Measurements from ENCODE around the gene MYPOP. TPM values are rescaled to one million over a fixed set of nuclear protein-coding genes. Genes with fewer than 3 reads are reported as not detected.
A peak's percentile ranks its signal among the peaks of the same experiment; 100 is the strongest.

The MYPOP gene
- total and polyA plus RNA-seq, 11 donors: 7.9 to 16.0 (median 9.8) TPM

- intact Hi-C loops (cut with DNase I): loop anchor here in 3 of 10 donors (2.0 to 5.0 kb wide), 5 partner anchors 16 to 114 kb away; partner anchors contain the start of genes IRF2BP1 (in 2 of the 3) and CCDC61 (in 1 of the 3)
These were observed 525 bp upstream of the MYPOP start for GRCh38 chr19:45902651-45903625.

GRCh38 chr19:45901432-45901911, 941 bp downstream of the MYPOP start:
- ATAC-seq: no peak
- H3K27ac ChIP-seq: peak overlapping the region in 3 of 12 donors; percentile 20 to 81 (median 79)
- DNase-seq: peak in 3 of 5 donors; percentile 36 to 58 (median 50)

More at GRCh38 chr19:45902651-45903625, 525 bp upstream of the MYPOP start:
- no peaks in the 10 kb centered on the region for H3K27me3 ChIP-seq
- no peaks in the 10 kb centered on the region for H3K9me3 ChIP-seq
- 1 to 3% (median 2%) methylated on average over 52 to 73 of the region's 73 CpGs for WGBS, 4 donors
- peaks cover 0 to 28% (median 20%) of the 10 kb centered on the region in 9 donors for H3K36me3 ChIP-seq
- peak in 1 of 2 donors; percentile 78 for TF ChIP-seq POLR2A (IDR thresholded peaks at IDR 0.05)
- TF ChIP-seq, protein P1, sequence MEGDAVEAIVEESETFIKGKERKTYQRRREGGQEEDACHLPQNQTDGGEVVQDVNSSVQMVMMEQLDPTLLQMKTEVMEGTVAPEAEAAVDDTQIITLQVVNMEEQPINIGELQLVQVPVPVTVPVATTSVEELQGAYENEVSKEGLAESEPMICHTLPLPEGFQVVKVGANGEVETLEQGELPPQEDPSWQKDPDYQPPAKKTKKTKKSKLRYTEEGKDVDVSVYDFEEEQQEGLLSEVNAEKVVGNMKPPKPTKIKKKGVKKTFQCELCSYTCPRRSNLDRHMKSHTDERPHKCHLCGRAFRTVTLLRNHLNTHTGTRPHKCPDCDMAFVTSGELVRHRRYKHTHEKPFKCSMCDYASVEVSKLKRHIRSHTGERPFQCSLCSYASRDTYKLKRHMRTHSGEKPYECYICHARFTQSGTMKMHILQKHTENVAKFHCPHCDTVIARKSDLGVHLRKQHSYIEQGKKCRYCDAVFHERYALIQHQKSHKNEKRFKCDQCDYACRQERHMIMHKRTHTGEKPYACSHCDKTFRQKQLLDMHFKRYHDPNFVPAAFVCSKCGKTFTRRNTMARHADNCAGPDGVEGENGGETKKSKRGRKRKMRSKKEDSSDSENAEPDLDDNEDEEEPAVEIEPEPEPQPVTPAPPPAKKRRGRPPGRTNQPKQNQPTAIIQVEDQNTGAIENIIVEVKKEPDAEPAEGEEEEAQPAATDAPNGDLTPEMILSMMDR (IDR thresholded peaks at IDR 0.05): peak in 1 of 12 donors; percentile 9
- peak; percentile 98 to 100 (median 99) for DNase-seq
- ATAC-seq: peak; percentile 95 to 97 (median 96)
- peaks cover 3 to 26% (median 16%) of the 10 kb centered on the region in 12 donors for H3K4me1 ChIP-seq
- H3K4me3 ChIP-seq: peak overlapping the region; percentile 52 to 84 (median 77)
- H3K27ac ChIP-seq: peak overlapping the region; percentile 63 to 88 (median 79)

DNA sequence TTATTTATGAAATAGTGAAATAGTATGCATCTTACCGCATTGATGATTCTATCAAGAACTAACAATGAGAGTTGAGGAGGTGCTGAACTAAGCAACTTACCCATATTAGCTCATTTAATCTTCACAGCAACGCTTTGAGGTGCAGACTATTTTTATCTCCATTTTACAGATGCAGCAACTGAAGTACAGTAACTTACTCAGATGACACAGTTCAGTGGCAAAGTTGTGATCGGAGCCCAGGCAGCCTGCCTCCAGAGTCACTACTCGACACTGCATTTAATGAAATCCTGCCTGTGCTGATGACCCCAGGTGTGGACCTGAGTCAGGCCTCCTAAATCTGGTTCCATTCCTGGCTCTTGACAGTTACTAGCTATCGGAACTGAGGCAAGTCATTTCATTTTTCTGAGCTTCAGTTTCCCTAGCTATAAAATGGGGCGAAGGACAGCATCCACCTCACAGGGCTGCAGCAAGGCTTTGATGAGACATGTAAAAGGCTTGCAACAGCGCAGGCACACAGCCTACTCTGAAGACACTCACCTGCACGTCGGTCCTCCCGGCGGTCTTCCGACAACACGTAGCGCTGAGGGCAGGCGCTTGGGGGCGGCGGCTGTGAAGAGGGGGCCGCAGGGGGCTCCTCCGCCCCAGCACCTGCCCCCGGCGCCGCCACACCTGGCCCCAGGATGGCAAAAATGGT, 1.5 kb downstream of the MYPOP start:
- no peaks in the 10 kb centered on the region for H3K9me3 ChIP-seq
- H3K27ac ChIP-seq: peak overlapping the region in 2 of 12 donors; percentile 20 to 81
- H3K27me3 ChIP-seq: no peaks in the 10 kb centered on the region
- H3K36me3 ChIP-seq: peaks cover 0 to 39% (median 22%) of the 10 kb centered on the region in 9 donors
- ATAC-seq: no peak
- H3K4me3 ChIP-seq: peak overlapping the region; percentile 52 to 84 (median 77)
- peaks cover 3 to 26% (median 16%) of the 10 kb centered on the region in 12 donors for H3K4me1 ChIP-seq
- DNase-seq: no peak
- intact Hi-C loops (cut with DNase I): loop anchor here in 2 of 10 donors (5.0 kb wide), 2 partner anchors 106 to 116 kb away; no protein-coding TSS in a partner anchor
- WGBS, 4 donors: 73 to 78% (median 75%) methylated on average over 11 to 22 of the region's 22 CpGs
- TF ChIP-seq, protein P1 (IDR thresholded peaks at IDR 0.05): no peak
- TF ChIP-seq POLR2A (IDR thresholded peaks at IDR 0.05): no peak

More at GRCh38 chr19:45901432-45901911, 941 bp downstream of the MYPOP start:
- Histone ChIP-seq H3K4me1 (peaks cover 3 to 26% (median 16%) of the 10 kb centered on the region in 12 donors), H3K27me3 (no peaks in the 10 kb centered on the region), H3K4me3 (peak overlapping the region; percentile 52 to 84 (median 77)), H3K36me3 (peaks cover 0 to 39% (median 21%) of the 10 kb centered on the region in 9 donors), H3K9me3 (no peaks in the 10 kb centered on the region)
- WGBS, 4 donors: 4 to 24% (median 14%) methylated on average over 33 to 69 of the region's 69 CpGs
- intact Hi-C loops (cut with DNase I): loop anchor here in 2 of 10 donors (5.0 kb wide), 2 partner anchors 106 to 116 kb away; no protein-coding TSS in a partner anchor
- no peak for TF ChIP-seq POLR2A (IDR thresholded peaks at IDR 0.05)
- TF ChIP-seq, protein P1 (IDR thresholded peaks at IDR 0.05): no peak

All from heart left ventricle (tissue), 16 donors.